Natural killer cell (primary cell): ENCODE results near the gene DIAPH2. TPM values are rescaled to one million over a fixed set of nuclear protein-coding genes. Genes with fewer than 3 reads are reported as not detected.

ENCODE experiments used
- ATAC-seq, 3 donors: fragments of 150-1000 bp in 2 of 3; fragments of 200-7000 bp in 1 of 3; cut with Tn5 transposase; 1 replicate in 1 of 3; 2 replicates in 2 of 3; pipeline ENCODE4 v1.10.0; 2021; ENCODE audit warnings: mild to moderate bottlenecking in 2 of 3, moderate library complexity in 2 of 3
- DNase-seq, 2 donors: peaks; one replicate each; pipeline versions ENCODE4 v3.0.0 to v3.0.0-alpha.2; 2013 to 2021; ENCODE audit warnings: mixed read lengths in 1 of 2
- H3K27ac ChIP-seq: one replicate; pipeline ENCODE4 v1.5.1; 2013; ENCODE audit warnings: mild to moderate bottlenecking, low read length
- H3K27me3 ChIP-seq: one replicate; pipeline ENCODE4 v1.6.1; 2013; ENCODE audit warnings: low read length; ENCODE audit not compliant: control insufficient read depth, insufficient read depth
- H3K36me3 ChIP-seq: one replicate; pipeline ENCODE4 v1.6.1; 2013; ENCODE audit warnings: low read length; ENCODE audit not compliant: control insufficient read depth, insufficient read depth
- H3K4me1 ChIP-seq: one replicate; pipeline ENCODE4 v1.6.1; 2013; ENCODE audit warnings: low read length; ENCODE audit not compliant: control insufficient read depth, insufficient read depth
- H3K4me3 ChIP-seq: one replicate; pipeline ENCODE4 v1.5.1; 2013; ENCODE audit warnings: low read length
- H3K9me3 ChIP-seq: one replicate; pipeline ENCODE4 v1.6.1; 2013; ENCODE audit warnings: low read length; ENCODE audit not compliant: control insufficient read depth, insufficient read depth
- H3K27ac Mint-ChIP-seq, 2 donors: one replicate each; pipeline ENCODE4 v1.8.0; 2022; ENCODE audit warnings: mild to moderate bottlenecking in 2 of 2, mixed read lengths in 2 of 2, moderate library complexity in 1 of 2
- H3K27me3 Mint-ChIP-seq, 2 donors: one replicate each; pipeline ENCODE4 v1.8.0; 2022; ENCODE audit warnings: low read depth in 2 of 2, mixed read lengths in 2 of 2
- H3K36me3 Mint-ChIP-seq: one replicate; pipeline ENCODE4 v1.8.0; 2022; ENCODE audit warnings: mixed read lengths
- H3K4me1 Mint-ChIP-seq, 2 donors: one replicate each; pipeline ENCODE4 v1.8.0; 2022; ENCODE audit warnings: mixed read lengths in 2 of 2
- H3K4me3 Mint-ChIP-seq: one replicate; pipeline ENCODE4 v1.8.0; 2022; ENCODE audit warnings: mild to moderate bottlenecking, moderate library complexity, mixed read lengths
- H3K9me3 Mint-ChIP-seq, 2 donors: one replicate each; pipeline ENCODE4 v1.8.0; 2022; ENCODE audit warnings: mixed read lengths in 2 of 2
- CTCF ChIP-seq: fragments of 200-600 bp; IDR thresholded peaks from one replicate; pipeline ENCODE4 v1.8.0; 2022; ENCODE audit warnings: antibody characterized with exemption
- WGBS: methylation state at CpG from one replicate; pipeline ENCODE4 v1.1.7; 2013; ENCODE audit warnings: missing lambda C conversion rate; ENCODE audit not compliant: insufficient coverage; 5-methylcytosine and 5-hydroxymethylcytosine counted together
- intact Hi-C: fragments of 100-400 bp; cut with micrococcal nuclease; formaldehyde crosslinking; loops from one replicate; pipeline ENCODE4 v1.14.2; 2022
- total RNA-seq, 4 donors: library from RNA; stranded (reverse); fragments of 120-200 nt in 1 of 4; gene quantifications; one replicate each; pipeline versions ENCODE4 v1.2.3 to v1.2.4, GENCODE V29; 2013 to 2022

DIAPH2 gene
- total RNA-seq, 3 donors from 2014 or later (not counting 1 experiment from before 2014, with no cell fraction given), result 17.0 to 18.2 (median 17.0) TPM

GRCh38 chrX:97401586-97402136 lies 717.0 kb downstream of the DIAPH2 start:
- H3K4me1 Mint-ChIP-seq, result peaks cover 15 to 16% of the 10 kb centered on the region in 2 donors
- Histone ChIP-seq H3K36me3 (no peaks in the 10 kb centered on the region), H3K4me3 (no peak overlapping the region), H3K27ac (no peak overlapping the region), H3K9me3 (no peaks in the 10 kb centered on the region), H3K4me1 (no peaks in the 10 kb centered on the region), H3K27me3 (no peaks in the 10 kb centered on the region)
- intact Hi-C loops, result no loop called here
- H3K27me3 Mint-ChIP-seq, result no peaks in the 10 kb centered on the region
- no peak overlapping the region for H3K27ac Mint-ChIP-seq
- H3K9me3 Mint-ChIP-seq, result no peaks in the 10 kb centered on the region
- no peaks in the 10 kb centered on the region for H3K36me3 Mint-ChIP-seq
- no peak for ATAC-seq
- no peak overlapping the region for H3K4me3 Mint-ChIP-seq
- DNase-seq, result no peak
- TF ChIP-seq CTCF, result no peak

GRCh38 chrX:97402333-97402732 lies 717.7 kb downstream of the DIAPH2 start:
- Histone ChIP-seq H3K27me3 (no peaks in the 10 kb centered on the region), H3K4me3 (no peak overlapping the region), H3K4me1 (no peaks in the 10 kb centered on the region), H3K27ac (no peak overlapping the region), H3K36me3 (no peaks in the 10 kb centered on the region), H3K9me3 (no peaks in the 10 kb centered on the region)
- Mint-ChIP-seq H3K27ac (no peak overlapping the region), H3K9me3 (no peaks in the 10 kb centered on the region), H3K4me3 (no peak overlapping the region), H3K36me3 (no peaks in the 10 kb centered on the region), H3K27me3 (no peaks in the 10 kb centered on the region), H3K4me1 (peaks cover 15 to 16% of the 10 kb centered on the region in 2 donors)
- intact Hi-C loops, result no loop called here
- DNase-seq (no peak), ATAC-seq (no peak)
- no peak for TF ChIP-seq CTCF

GRCh38 chrX:97402903-97403302 lies 718.3 kb downstream of the DIAPH2 start:
- no peak overlapping the region for H3K27ac ChIP-seq
- H3K4me1 ChIP-seq, result no peaks in the 10 kb centered on the region
- no peak overlapping the region for H3K27ac Mint-ChIP-seq
- H3K27me3 Mint-ChIP-seq, result no peaks in the 10 kb centered on the region
- H3K9me3 ChIP-seq, result no peaks in the 10 kb centered on the region
- DNase-seq (no peak), ATAC-seq (no peak)
- no peaks in the 10 kb centered on the region for H3K9me3 Mint-ChIP-seq
- peaks cover 10 to 11% of the 10 kb centered on the region in 2 donors for H3K4me1 Mint-ChIP-seq
- intact Hi-C loops, result no loop called here
- H3K4me3 Mint-ChIP-seq, result no peak overlapping the region
- H3K27me3 ChIP-seq, result no peaks in the 10 kb centered on the region
- H3K36me3 Mint-ChIP-seq, result no peaks in the 10 kb centered on the region
- no peak for TF ChIP-seq CTCF
- no peak overlapping the region for H3K4me3 ChIP-seq
- H3K36me3 ChIP-seq, result no peaks in the 10 kb centered on the region

GRCh38 chrX:97405031-97405660 lies 720.5 kb downstream of the DIAPH2 start:
- 97% methylated on average over 2 of the region's 4 CpGs for WGBS
- intact Hi-C loops, result no loop called here
- DNase-seq, result no peak

More at GRCh38 chrX:97405031-97405660, 720.5 kb downstream of the DIAPH2 start:
- peaks cover 0 to 7% of the 10 kb centered on the region in 2 donors for H3K9me3 Mint-ChIP-seq
- no peaks in the 10 kb centered on the region for H3K27me3 Mint-ChIP-seq
- H3K27me3 ChIP-seq, result no peaks in the 10 kb centered on the region
- no peaks in the 10 kb centered on the region for H3K4me1 ChIP-seq
- H3K27ac Mint-ChIP-seq, result no peak overlapping the region
- no peak for TF ChIP-seq CTCF
- H3K36me3 ChIP-seq, result no peaks in the 10 kb centered on the region
- H3K27ac ChIP-seq, result no peak overlapping the region
- ATAC-seq, result no peak
- H3K4me1 Mint-ChIP-seq, result no peaks in the 10 kb centered on the region
- H3K4me3 ChIP-seq, result no peak overlapping the region
- H3K36me3 Mint-ChIP-seq, result no peaks in the 10 kb centered on the region
- no peak overlapping the region for H3K4me3 Mint-ChIP-seq
- peaks cover 6% of the 10 kb centered on the region for H3K9me3 ChIP-seq
